OCI-M2 (cell line): Measurements from ENCODE around the gene RTL10.

Experiments used
- DNase-seq: peaks from one replicate; lab custom pipeline; 2025; ENCODE audit not compliant: unreplicated experiment; lab: John Stamatoyannopoulos, UW

RTL10 gene

DNA sequence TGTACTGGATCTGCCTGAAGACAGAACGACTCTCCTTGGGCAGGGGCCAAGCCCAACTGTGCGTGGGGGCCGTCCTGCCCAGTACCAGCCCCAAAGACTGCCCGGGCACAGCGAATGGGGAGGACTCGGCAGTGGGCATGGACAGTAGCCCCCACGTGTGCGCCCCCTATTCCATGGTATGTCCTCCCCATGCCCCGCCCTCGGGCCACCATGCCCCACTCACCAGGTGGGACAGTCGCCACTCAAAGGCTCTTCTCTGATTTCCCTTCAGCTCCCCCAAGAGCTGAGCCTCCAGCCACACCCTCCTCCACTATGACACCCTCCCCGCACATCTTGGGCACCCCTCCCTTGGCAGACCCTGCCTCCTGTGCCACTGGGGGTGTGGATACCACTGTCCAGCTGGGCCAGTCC lies 43.5 kb downstream of the RTL10 start:
- no peak for DNase-seq

DNA sequence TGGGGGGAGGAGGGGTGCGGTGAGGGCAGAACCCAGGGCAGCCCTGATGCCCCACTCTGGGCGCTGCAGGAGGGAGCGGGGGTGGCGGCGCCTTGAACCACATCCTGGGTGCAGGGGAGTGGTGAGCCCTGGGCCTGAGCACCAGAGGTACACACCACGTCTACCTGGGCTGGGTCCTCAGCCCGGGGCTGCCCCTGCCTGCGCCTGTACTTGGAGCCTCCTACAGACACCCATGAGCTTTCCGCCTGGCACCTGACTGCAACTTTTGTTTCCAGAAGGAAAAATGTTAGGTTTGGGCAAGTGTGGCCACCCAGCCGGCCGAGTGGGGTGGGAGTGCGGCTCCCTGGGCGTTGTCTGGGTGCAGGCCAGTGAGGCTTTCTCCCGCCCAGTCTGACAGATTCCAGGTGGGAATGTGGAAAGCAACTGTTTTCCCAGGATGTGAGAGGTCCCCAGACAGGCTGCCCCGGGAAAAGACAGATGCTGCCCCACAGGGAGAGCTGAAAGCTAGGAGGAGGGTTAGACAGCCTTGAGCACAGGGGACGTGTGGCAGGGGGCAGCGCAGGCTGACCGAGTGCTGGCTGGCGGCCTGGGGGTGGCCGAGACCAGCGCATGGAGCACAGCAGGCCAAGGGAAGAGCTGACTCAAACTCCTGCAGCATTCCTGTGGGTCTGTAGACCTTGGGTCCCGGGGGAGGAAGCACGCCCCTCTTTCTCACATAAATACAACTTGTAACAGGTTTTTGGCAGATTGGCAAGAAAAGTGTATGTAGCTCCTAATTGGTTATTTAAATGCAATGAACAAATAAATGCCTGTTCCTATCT lies 44.1 kb downstream of the RTL10 start:
- DNase-seq, result no peak

DNA sequence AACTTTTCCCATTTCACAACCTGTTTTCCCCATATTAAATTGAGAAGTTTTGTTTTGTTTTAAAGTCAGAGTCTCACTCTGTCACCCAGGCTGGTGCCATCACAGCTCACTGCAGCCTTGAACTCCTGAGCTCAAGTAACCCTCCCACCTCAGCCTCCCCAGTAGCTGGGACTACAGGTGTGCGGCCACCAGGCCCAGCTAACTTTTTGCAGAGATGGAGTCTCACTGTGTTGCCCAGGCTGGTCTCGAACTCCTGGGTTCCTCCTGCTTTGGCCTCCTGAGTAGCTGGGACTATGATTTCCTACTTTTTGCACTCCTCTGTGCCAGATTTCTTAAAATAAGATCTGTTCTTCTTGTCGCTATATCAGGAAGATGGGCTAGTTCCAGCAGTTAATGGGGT lies 44.9 kb downstream of the RTL10 start:
- no peak for DNase-seq

DNA sequence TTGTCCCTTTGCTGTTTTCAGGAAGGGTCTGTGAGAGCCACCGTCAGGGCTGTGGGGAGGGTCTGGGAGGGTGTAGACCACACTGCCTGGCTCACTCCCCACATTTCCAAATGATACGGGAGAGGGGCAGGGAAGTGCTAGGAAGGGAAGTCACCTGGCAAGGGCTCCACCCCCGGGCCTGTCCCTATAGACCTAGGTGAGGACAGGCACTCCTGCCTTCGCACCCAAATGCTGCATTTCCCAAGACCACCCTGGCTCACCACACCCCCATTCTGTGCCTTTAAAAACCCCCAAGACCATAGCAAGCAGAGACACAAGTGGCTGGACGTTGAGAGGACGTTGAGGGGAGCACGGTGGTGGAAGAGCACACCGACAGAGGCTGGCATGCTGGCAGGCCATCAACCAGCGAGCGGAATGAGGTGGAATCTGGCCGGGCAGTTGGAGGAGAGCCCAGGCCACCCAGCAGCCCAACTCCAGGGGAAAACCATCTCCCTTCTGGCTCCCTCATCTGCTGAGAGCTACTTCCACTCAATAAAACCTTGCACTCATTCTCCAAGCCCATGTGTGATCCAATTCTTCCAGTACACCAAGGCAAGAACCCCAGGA lies 45.7 kb downstream of the RTL10 start:
- no peak for DNase-seq

DNA sequence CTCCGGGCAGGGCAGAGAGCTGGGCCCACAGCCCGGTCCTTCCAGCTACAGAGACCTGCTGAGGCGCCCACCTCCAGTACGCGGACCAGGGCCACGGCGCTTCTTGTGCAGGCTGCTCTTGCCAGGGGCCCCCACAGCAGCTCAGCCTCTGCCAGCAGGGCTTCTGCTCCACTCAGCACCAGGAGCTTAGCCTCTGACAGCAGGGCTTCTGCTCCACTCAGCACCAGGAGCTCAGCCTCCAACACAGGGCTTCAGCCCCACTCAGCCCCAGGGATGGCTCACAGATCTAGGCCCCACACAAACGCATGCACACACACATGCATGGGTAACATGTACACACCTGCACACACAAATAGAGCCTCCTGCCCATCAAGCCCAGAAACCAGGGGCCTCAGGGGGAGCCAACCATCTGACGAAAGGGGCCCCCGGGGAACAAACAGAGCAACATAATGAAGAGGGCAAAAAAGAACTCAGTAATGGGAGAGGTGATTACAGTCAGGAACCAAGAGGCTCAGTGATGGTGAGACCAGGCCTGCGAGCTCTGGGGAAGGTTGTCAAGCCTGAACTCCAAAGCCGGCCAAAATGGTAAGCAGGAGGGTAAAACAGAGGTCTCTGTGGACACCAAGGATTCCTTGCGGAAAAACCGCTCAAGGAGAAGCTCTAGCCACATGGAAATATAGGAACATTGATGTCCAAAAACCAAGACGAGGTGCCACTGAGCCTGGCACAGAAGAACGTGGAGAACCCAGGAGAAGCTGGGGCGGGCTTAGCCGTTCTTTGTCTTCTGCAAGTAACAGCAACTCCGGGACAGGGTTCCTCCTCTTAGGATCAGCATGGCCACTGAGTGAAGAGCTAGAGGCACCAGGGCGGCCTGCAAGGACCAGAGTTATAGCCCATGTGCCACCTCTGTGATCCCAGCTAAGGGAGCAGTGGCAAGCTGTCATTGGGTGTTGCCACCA lies 46.5 kb downstream of the RTL10 start:
- no peak for DNase-seq

DNA sequence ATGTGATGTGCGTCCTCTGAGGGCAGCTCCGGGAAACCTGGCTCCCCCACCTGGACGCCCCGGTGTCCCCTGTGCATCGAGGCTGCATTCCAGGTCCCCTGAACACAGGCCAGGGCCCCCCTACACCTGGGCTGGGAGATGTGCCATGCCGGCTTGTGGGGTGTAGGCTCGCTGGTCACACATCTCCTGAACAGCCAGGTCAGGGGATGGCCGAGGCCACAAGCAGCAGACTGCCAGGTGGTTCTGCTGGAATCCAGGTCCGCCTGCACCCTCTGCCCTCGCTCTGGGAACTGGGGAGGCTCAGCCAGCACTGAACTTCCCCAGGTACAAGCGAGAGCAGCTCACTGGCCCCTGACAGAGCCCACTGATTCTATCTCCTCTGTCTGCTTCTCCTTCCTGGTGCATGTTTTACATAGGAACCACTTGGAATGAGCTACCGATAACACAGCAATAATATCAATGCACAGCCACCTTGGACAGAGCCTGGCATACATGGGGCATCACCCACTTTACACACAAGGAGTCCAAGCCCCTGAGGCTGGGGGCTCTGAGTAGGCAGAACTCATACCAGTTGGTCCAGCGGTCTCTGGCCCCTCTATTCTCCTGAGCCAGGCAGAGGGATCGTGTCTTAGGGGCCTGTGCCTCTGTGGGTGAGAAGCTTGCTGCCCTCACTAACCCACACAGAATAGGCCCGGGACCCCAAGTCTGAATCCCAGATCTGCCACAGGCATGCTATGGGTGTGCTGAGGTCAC lies 47.3 kb downstream of the RTL10 start:
- no peak for DNase-seq

DNA sequence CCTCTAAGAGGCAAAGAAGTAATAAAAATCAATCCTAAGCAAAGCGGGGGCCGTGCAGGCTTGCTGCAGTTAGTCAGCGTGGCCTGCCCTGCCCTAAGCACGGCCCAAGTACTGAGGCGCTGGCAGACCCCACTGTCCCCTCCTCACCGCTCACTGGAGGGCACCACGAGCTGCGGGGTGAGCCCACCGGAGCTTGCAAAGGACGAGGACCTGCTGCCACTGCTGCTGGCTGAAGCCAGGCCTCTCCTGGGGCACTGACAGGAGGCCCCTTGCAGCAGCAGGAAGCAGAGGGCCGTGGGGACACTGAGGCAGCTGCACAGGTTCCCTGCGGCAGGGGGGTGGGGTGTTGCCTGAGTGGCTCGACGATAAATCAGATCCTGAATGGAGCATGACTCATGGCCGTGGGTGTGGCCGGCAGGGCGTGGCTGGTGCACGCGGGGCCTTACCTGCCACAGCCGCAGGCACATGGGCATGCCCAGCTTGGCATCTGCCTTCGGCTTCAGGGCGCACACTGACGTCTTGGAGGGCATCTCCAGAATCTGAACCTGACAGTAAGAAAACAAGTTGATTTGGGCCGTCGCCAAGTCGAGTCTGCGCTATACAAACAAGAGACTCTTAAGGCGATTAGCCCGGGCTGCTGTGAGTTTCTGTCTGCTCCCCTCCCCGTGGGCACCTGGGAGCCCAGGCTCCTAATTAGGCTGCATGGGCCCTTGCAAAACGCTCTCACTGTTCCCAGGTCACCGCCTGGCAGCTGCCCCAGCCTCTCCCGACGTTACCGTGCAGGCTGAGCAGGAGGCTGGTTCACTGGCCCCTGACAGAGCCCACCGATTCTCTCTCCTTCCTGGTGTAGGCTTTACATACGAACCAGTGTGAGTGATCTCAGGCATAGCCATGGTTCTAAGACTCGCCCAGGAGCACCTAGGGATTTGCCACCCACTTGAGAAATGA lies 48.2 kb downstream of the RTL10 start:
- no peak for DNase-seq

DNA sequence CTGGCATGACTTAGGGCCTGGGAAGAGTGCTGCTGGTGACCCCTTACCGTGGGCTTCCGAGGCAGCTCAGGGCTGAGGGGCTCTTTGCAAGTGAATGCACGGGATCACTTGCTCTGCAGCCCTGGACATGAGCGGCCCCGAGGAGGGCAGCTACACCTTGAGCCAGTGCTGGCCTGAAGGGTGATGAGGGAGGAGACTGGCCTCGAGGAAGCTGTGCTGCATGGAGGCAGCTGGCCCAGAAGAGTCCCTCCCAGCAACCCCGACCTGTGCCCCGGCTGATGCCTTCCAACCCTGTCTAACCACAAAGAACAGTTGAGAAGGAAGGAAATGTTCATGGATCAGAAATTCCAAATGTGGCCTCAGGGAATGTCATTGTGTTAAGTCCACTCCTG lies 48.9 kb downstream of the RTL10 start:
- DNase-seq, result no peak
